RWPE2 (cell line): ENCODE measurements around the gene FBXL15.
A peak's percentile ranks its signal among the peaks of the same experiment; 100 is the strongest.

ENCODE experiments used
- ATAC-seq: fragments of 200-7000 bp; cut with Tn5 transposase; 3 replicates; pipeline ENCODE4 v1.9.1; 2021; ENCODE audit warnings: low read depth
- DNase-seq: peaks from one replicate; pipeline ENCODE4 v3.0.0-alpha.2; 2020; ENCODE audit warnings: low spot score
- H3K27ac ChIP-seq: fragments of 450-650 bp; 2 replicates; pipeline ENCODE4 v1.5.1; 2017; ENCODE audit warnings: mild to moderate bottlenecking; ENCODE audit not compliant: poor library complexity, severe bottlenecking
- H3K27me3 ChIP-seq: fragments of 250-450 bp; sonication (Bioruptor Pico); 2 replicates; pipeline ENCODE4 v1.5.1; 2021; ENCODE audit warnings: mild to moderate bottlenecking, moderate library complexity; ENCODE audit not compliant: insufficient read depth, poor library complexity, severe bottlenecking
- H3K36me3 ChIP-seq: fragments of 250-450 bp; sonication (Bioruptor Pico); 2 replicates; pipeline ENCODE4 v1.5.1; 2020; ENCODE audit warnings: low read depth, mild to moderate bottlenecking, moderate library complexity
- H3K4me1 ChIP-seq: fragments of 250-450 bp; sonication (Bioruptor Pico); 2 replicates; pipeline ENCODE4 v1.5.1; 2021; ENCODE audit warnings: mild to moderate bottlenecking, moderate library complexity; ENCODE audit not compliant: insufficient read depth, poor library complexity, severe bottlenecking
- H3K4me3 ChIP-seq: fragments of 250-450 bp; sonication (Bioruptor Pico); 2 replicates; pipeline ENCODE4 v1.5.1; 2021; ENCODE audit warnings: mild to moderate bottlenecking, moderate library complexity; ENCODE audit not compliant: severe bottlenecking
- H3K9me3 ChIP-seq: fragments of 250-450 bp; sonication (Bioruptor Pico); 2 replicates; pipeline ENCODE4 v1.5.1; 2021; ENCODE audit warnings: mild to moderate bottlenecking, moderate library complexity; ENCODE audit not compliant: severe bottlenecking
- CTCF ChIP-seq: fragments of 450-650 bp; IDR thresholded peaks from one replicate; pipeline ENCODE4 v1.5.1; 2017; ENCODE audit warnings: mild to moderate bottlenecking, moderate library complexity; ENCODE audit not compliant: poor library complexity, severe bottlenecking

Gene FBXL15

GRCh38 chr10:102458656-102459055, 38.0 kb downstream of the FBXL15 start:
- no peaks in the 10 kb centered on the region for H3K9me3 ChIP-seq
- H3K36me3 ChIP-seq, result peaks cover 8% of the 10 kb centered on the region
- TF ChIP-seq CTCF, result no peak
- H3K4me1 ChIP-seq, result peaks cover 11% of the 10 kb centered on the region
- H3K4me3 ChIP-seq, result no peak overlapping the region
- ATAC-seq (no peak), DNase-seq (no peak)
- no peaks in the 10 kb centered on the region for H3K27me3 ChIP-seq
- H3K27ac ChIP-seq, result no peak overlapping the region

GRCh38 chr10:102460836-102461186, 40.2 kb downstream of the FBXL15 start:
- ATAC-seq (peak; percentile 9; the same call in 2 of the 3 replicates), DNase-seq (no peak)
- Histone ChIP-seq H3K4me3 (peak overlapping the region; percentile 39), H3K27ac (no peak overlapping the region), H3K4me1 (peaks cover 8% of the 10 kb centered on the region), H3K36me3 (peaks cover under 1% of the 10 kb centered on the region; the same call in 1 of the 2 replicates), H3K9me3 (no peaks in the 10 kb centered on the region), H3K27me3 (no peaks in the 10 kb centered on the region)
- no peak for TF ChIP-seq CTCF

- H3K9me3 ChIP-seq, result no peaks in the 10 kb centered on the region
- TF ChIP-seq CTCF, result no peak
- no peaks in the 10 kb centered on the region for H3K27me3 ChIP-seq
- H3K27ac ChIP-seq, result no peak overlapping the region
- H3K4me1 ChIP-seq, result peaks cover 4% of the 10 kb centered on the region
- ATAC-seq, result peak; percentile 94
- peak overlapping the region; percentile 39 for H3K4me3 ChIP-seq
- peak; percentile 92 for DNase-seq
- no peaks in the 10 kb centered on the region for H3K36me3 ChIP-seq
Observed at GRCh38 chr10:102461187-102462054, 40.8 kb downstream of the FBXL15 start.

GRCh38 chr10:102462512-102463054, 41.9 kb downstream of the FBXL15 start:
- Histone ChIP-seq H3K27me3 (no peaks in the 10 kb centered on the region), H3K4me3 (no peak overlapping the region), H3K9me3 (no peaks in the 10 kb centered on the region), H3K27ac (no peak overlapping the region), H3K4me1 (peaks cover 3% of the 10 kb centered on the region), H3K36me3 (no peaks in the 10 kb centered on the region)
- ATAC-seq (no peak), DNase-seq (no peak)
- no peak for TF ChIP-seq CTCF

GRCh38 chr10:102463983-102464382, 43.3 kb downstream of the FBXL15 start:
- ATAC-seq (no peak), DNase-seq (no peak)
- H3K4me1 ChIP-seq, result peaks cover 3% of the 10 kb centered on the region
- no peaks in the 10 kb centered on the region for H3K9me3 ChIP-seq
- TF ChIP-seq CTCF, result no peak
- no peaks in the 10 kb centered on the region for H3K27me3 ChIP-seq
- H3K4me3 ChIP-seq, result no peak overlapping the region
- H3K36me3 ChIP-seq, result no peaks in the 10 kb centered on the region
- H3K27ac ChIP-seq, result no peak overlapping the region
